RCC 7860 (cell line): ENCODE data around the gene DPYSL5.
"Not testable (repeated sequence)": the region's sequence is repeated elsewhere in the genome, so short reads cannot be mapped to it uniquely, and the experiment has no call there.

Experiments
- DNase-seq: peaks from one replicate; pipeline ENCODE4 v3.0.0-alpha.2; 2015; ENCODE audit warnings: low spot score
- FAIRE-seq: peaks from 2 replicates; lab custom pipeline; 2012; peaks lifted over from hg19 to GRCh38; lab: Jason Lieb, UNC

DPYSL5 gene

GRCh38 chr2:26923189-26923466 is 75.2 kb downstream of the DPYSL5 start:
- not testable (repeated sequence) for DNase-seq, FAIRE-seq

DNA sequence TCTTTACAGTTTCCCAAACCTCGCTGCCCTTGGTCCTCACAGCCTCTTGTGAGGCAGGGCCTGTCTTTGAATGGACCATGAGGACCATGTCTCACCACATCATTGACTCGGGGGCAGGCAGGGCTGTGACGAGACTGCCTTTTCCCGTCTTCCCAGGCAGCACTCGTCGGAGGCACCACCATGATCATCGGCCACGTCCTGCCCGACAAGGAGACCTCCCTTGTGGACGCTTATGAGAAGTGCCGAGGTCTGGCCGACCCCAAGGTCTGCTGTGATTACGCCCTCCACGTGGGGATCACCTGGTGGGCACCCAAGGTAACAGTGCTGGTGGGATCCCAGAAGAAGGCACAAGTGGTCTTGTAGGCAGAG is 76.8 kb downstream of the DPYSL5 start:
- DNase-seq (no peak), FAIRE-seq (no peak)

GRCh38 chr2:26925100-26925791 is 77.3 kb downstream of the DPYSL5 start:
- DNase-seq (no peak), FAIRE-seq (no peak)

- FAIRE-seq: no peak
- DNase-seq: no peak
Observed at GRCh38 chr2:26927221-26927620, 79.3 kb downstream of the DPYSL5 start.

DNA sequence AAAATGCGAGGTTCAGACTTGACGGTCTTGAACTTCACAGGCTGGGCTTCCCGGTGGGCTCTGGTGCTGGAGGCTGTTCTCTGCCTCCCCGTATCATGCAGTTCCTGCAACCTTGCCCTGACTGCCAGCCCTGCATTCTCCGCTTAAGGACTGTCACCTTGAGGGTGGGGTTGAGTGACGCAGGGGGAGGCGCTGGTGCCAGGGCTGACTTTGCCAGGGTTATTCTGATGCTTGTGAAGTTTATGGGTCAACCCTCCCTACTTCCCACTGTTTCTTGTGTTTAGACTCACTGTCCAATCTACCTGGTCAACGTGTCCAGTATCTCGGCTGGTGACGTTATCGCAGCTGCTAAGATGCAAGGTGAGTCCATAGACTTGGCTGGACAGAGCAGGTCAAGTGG is 85.0 kb downstream of the DPYSL5 start:
- FAIRE-seq (no peak), DNase-seq (no peak)

- no peak for DNase-seq
- no peak for FAIRE-seq
Observed at GRCh38 chr2:26933431-26934334, 85.8 kb downstream of the DPYSL5 start.

DNA sequence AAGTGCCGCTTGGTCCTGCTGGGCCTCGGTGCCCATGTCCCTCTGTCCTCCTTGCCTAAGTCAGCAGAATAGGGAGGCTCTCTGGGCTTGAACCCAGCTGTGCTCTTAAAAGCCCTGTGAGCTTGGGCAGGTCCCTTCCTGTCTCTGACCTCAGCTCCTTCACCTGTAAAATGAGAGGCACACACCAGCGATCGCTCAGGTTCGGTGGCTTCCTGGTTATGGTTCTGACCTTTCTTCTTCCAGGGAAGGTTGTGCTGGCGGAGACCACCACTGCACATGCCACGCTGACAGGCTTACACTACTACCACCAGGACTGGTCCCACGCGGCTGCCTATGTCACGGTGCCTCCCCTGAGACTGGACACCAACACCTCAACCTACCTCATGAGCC is 86.4 kb downstream of the DPYSL5 start:
- no peak for FAIRE-seq
- DNase-seq: no peak

DNA sequence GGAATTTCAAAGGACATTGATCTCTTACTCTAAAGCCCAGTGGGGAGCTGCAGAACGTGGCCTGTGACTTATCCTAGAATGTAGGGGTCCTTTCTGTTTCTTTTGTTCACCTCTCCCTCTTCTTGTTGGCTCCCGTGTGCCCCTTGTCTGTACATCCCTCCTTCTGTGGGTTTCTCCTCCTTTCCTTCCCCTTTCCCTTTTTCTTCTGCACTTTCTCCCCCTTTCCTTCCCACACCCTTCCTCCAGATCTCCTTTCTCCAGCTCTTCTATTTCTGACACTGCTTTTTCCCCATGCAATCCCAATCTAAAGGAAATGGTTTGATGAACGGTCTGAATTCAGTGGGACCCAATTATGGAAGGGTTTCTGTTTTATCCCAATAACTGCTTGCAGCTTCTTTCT is 87.1 kb downstream of the DPYSL5 start:
- DNase-seq (no peak), FAIRE-seq (no peak)

DNA sequence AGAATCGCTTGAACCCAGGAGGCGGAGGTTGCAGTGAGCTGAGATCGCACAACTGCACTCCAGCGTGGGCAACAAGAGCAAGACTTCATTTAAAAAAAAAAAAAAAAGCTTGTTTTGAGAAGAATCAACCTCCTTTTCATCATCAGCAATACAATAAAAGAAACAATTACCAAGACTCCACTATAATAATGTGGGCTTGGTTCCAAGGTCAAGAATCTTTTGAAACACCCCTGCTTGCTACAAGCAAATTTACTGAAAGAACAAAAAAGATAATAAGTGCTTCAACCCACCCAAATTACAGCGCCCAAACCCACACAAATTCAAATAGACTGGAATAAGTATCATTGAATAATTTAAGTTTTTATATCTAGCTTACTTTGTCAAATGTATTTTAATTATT is 88.9 kb downstream of the DPYSL5 start:
- FAIRE-seq: no peak
- no peak for DNase-seq

- no peak for FAIRE-seq
- no peak for DNase-seq
Observed at GRCh38 chr2:26938399-26939118, 90.6 kb downstream of the DPYSL5 start.

DNA sequence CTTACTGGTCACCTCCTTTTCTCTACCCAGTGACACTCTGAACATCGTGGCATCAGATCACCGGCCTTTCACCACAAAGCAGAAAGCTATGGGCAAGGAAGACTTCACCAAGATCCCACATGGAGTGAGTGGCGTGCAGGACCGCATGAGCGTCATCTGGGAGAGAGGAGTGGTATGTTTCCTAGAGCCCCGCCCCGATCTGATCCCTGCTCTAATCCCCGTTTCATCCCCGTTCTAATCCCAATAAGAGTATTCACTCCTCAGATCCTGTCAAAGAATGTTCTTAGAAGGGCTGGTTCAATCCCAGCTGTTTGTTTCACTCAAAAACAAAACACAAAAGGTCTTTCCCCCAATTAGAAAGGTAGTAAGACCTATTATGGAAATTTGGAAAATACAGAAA is 92.1 kb downstream of the DPYSL5 start:
- no peak for DNase-seq
- FAIRE-seq: no peak

DNA sequence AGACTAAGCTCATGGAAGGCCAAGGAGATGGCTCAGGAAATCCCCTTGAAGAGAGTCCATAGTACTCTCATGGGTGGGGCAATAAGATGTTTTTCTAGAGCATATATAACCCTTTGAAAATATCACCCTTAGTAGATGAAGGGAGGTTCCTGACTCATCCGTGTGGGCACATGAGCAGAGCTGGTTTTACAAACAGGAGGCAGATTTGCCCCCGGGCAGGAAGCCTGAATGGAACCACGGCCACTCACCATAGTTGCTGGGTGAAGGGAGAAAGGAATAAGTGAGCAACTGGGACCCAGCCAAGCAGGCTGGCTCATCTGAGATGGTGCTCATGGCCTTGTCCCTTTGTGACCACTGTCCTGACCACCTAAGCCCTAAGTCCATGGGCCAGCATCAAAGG is 93.6 kb downstream of the DPYSL5 start:
- DNase-seq (no peak), FAIRE-seq (no peak)

GRCh38 chr2:26942543-26943295 is 94.8 kb downstream of the DPYSL5 start:
- DNase-seq: no peak
- no peak for FAIRE-seq

DNA sequence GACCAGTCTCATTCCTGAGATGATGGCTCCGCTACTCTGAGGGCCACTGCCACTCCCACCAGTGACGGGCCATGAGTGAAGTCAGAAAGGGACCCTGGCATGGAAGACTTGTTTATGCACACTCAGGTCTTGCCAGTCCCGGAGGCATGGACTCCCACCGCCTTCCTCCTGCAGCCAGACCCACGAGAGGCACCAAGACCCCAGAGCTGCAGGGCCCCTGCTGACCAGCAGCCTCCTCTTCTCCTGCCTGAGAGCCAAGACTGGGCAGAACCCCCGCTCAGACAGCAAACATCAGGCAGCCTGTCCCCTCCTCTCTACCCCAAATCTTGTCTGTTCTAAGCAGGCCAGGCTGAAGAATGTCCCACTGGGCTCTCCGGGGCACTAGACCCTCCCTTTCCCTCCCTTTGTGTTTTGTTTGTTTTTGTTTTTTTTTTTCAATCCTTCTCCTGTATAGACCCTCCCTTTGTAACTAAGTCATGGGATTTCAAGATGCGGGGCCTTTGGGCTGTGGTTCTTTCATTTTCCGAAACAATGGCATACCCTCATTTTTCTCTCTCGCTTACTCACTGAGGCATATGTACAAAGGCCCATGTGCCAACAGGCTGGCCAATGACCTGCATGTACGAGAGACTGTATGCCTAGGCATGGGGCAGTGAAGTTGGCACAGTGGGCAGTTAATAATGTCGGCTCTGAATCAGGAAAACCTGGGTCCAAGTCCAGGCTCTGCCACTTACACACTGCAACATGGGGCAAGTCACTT is 98.2 kb downstream of the DPYSL5 start:
- FAIRE-seq (no peak), DNase-seq (no peak)

- FAIRE-seq (peak; percentile 50), DNase-seq (peak; percentile 49)
Observed at GRCh38 chr2:26946841-26947784, 99.2 kb downstream of the DPYSL5 start.

- DNase-seq: no peak
- no peak for FAIRE-seq
Observed at GRCh38 chr2:26948800-26949199, 100.9 kb downstream of the DPYSL5 start.

DNA sequence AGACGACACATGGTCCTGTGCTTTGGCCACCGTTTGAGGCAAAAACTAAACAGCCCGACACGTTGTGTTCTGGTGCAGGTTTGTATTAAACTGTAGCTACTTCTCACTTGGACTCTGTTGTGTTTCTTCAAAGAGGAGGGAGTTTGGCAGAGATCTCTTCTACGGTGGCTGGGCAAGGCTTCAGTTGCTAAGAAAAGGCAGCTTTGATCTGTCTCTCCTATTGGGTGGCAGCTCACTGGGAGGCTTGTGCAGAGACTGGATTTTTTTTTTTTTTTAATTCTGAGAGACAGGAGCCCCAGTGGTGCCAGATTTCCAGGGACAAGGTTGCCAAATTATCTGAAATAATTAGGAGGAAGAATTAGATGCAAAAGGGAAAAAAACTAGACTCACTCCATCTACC is 102.3 kb downstream of the DPYSL5 start:
- no peak for FAIRE-seq
- no peak for DNase-seq

GRCh38 chr2:26951236-26951635 is 103.3 kb downstream of the DPYSL5 start:
- FAIRE-seq (no peak), DNase-seq (no peak)

DNA sequence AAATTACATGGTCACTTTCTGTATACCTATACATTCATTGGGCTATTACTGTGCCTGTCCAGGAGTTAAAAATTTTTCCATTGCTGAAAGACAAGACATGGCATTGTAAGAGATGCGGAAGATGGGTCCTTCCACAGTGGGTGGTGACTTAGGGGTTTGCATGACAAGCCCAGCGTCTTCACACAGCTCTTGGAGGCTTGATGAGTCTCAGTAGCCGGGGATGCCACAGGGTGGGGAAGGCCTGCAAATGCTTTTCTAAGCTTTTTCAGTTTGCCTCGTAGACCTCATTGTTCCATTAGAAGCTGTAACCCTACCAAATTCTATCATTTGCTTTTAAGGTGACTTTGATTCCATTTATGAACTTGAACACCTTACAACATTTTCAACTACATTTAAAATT is 104.4 kb downstream of the DPYSL5 start:
- no peak for DNase-seq
- FAIRE-seq: no peak
